HL-60 (cell line): ENCODE data around the gene CYP17A1.

Experiments used
- DNase-seq, 2 experiments: peaks; one replicate each; pipeline ENCODE4 v3.0.0-alpha.2; 2010 to 2020; ENCODE audit warnings: low read depth in 1 of 2, low spot score in 1 of 2
- H3K27ac ChIP-seq: fragments of 250-450 bp; sonication (Bioruptor Pico); replicated peaks from 2 replicates; pipeline ENCODE4 v1.5.1; 2020; ENCODE audit warnings: mild to moderate bottlenecking, moderate library complexity
- H3K27me3 ChIP-seq: fragments of 250-450 bp; sonication (Bioruptor Pico); 2 replicates; pipeline ENCODE4 v1.5.1; 2021; ENCODE audit warnings: mild to moderate bottlenecking, moderate library complexity; ENCODE audit not compliant: insufficient read depth, poor library complexity, severe bottlenecking
- H3K4me3 ChIP-seq: replicated peaks from 2 replicates; pipeline ENCODE4 v1.5.1; 2011; ENCODE audit warnings: mild to moderate bottlenecking, control low read depth, low read length; ENCODE audit not compliant: insufficient read depth
- GABPA ChIP-seq: IDR thresholded peaks from 2 replicates; pipeline ENCODE4 v1.6.1; 2012; ENCODE audit warnings: low read depth
- POLR2AphosphoS5 ChIP-seq: IDR thresholded peaks from 2 replicates; pipeline ENCODE4 v1.6.1; 2012; ENCODE audit warnings: low read depth
- SPI1 ChIP-seq: IDR thresholded peaks from 2 replicates; pipeline ENCODE4 v1.6.1; 2012; ENCODE audit warnings: low read depth, mild to moderate bottlenecking, borderline replicate concordance
- TF ChIP-seq, protein P1 (sequence below): IDR thresholded peaks from one replicate; pipeline ENCODE4 v1.5.1; 2011; ENCODE audit warnings: low read length, control low read depth, inconsistent platforms; ENCODE audit not compliant: insufficient read depth
- TF ChIP-seq, protein P2 (sequence below): IDR thresholded peaks from 2 replicates; pipeline ENCODE4 v1.6.1; 2012; ENCODE audit warnings: low read depth; ENCODE audit not compliant: insufficient replicate concordance

The CYP17A1 gene

DNA sequence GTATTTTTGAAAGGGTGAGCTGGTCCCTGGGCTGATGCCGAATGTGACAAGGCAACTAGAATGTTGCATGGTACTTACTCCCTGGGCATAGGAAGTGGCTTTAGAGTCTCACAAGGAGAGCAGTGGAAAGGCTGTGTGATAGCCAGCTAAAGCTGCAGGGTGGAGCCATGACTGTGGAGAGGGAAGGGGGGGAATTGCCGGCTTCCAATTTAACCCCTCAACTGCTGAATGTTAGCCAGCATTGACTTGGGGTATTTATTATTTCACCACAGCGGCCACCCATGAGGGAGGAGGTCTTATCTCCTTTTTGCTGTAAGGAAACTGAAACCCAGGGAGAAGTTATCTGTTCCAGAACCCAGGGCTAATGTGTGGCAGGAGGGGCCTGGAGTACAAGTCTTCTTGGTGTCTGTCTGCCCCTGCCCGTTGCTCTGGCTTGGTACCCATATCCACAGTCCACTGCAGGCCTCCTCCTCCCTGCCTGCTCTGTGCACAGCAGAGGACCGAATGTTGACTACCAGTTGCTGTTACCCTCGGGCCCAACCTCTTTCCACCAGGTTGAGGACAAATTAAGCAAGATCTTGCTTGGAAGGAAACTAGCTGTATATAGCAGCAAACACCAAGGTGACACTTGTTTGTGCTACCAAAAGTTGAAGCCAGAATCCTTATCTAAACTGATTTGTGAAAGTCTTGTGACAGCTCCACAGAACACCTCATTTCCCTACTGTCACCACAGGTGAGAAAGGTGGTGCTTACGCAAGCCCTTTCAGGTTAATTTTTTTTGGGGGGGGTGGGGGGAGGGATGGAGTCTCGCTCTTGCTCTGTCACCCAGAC, 55.9 kb downstream of the CYP17A1 start:
- Histone ChIP-seq H3K27ac (no peak overlapping the region), H3K27me3 (no peaks in the 10 kb centered on the region), H3K4me3 (no peak overlapping the region)
- TF ChIP-seq, protein P1, sequence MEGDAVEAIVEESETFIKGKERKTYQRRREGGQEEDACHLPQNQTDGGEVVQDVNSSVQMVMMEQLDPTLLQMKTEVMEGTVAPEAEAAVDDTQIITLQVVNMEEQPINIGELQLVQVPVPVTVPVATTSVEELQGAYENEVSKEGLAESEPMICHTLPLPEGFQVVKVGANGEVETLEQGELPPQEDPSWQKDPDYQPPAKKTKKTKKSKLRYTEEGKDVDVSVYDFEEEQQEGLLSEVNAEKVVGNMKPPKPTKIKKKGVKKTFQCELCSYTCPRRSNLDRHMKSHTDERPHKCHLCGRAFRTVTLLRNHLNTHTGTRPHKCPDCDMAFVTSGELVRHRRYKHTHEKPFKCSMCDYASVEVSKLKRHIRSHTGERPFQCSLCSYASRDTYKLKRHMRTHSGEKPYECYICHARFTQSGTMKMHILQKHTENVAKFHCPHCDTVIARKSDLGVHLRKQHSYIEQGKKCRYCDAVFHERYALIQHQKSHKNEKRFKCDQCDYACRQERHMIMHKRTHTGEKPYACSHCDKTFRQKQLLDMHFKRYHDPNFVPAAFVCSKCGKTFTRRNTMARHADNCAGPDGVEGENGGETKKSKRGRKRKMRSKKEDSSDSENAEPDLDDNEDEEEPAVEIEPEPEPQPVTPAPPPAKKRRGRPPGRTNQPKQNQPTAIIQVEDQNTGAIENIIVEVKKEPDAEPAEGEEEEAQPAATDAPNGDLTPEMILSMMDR, result no peak
- TF ChIP-seq GABPA (no peak), POLR2AphosphoS5 (no peak), SPI1 (no peak)
- TF ChIP-seq, protein P2, sequence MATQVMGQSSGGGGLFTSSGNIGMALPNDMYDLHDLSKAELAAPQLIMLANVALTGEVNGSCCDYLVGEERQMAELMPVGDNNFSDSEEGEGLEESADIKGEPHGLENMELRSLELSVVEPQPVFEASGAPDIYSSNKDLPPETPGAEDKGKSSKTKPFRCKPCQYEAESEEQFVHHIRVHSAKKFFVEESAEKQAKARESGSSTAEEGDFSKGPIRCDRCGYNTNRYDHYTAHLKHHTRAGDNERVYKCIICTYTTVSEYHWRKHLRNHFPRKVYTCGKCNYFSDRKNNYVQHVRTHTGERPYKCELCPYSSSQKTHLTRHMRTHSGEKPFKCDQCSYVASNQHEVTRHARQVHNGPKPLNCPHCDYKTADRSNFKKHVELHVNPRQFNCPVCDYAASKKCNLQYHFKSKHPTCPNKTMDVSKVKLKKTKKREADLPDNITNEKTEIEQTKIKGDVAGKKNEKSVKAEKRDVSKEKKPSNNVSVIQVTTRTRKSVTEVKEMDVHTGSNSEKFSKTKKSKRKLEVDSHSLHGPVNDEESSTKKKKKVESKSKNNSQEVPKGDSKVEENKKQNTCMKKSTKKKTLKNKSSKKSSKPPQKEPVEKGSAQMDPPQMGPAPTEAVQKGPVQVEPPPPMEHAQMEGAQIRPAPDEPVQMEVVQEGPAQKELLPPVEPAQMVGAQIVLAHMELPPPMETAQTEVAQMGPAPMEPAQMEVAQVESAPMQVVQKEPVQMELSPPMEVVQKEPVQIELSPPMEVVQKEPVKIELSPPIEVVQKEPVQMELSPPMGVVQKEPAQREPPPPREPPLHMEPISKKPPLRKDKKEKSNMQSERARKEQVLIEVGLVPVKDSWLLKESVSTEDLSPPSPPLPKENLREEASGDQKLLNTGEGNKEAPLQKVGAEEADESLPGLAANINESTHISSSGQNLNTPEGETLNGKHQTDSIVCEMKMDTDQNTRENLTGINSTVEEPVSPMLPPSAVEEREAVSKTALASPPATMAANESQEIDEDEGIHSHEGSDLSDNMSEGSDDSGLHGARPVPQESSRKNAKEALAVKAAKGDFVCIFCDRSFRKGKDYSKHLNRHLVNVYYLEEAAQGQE, result no peak
- DNase-seq, result no peak
